Measurements from ENCODE around the gene SEC11A. TPM values are rescaled to one million over a fixed set of nuclear protein-coding genes. Genes with fewer than 3 reads are reported as not detected.

The SEC11A gene
- total RNA-seq, 3 donors from 2014 or later (not counting 1 experiment from before 2014, with no cell fraction given) = 78.7 to 89.3 (median 81.8) TPM

DNA sequence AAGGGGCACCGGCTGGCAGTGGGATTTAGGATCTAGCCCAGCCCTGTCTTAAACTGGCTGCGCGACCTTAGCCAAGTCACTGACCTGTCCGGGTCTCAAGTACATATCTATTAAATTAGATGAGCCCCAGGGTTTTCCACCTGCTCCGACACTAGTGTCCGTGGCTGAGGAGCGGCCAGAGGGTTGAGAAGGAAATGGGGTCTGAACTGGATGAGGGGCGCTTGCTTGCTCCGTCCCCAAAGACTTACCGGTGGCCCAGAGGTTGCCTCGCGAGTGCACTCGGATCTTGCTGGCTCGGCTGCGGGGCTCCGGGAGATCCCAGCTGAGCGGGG lies 58.2 kb downstream of the SEC11A start:
- DNase-seq (no peak), ATAC-seq (no peak)
- H3K27ac ChIP-seq (ENCODE audit: low read length) = no peak overlapping the region
- peaks cover 36% of the 10 kb centered on the region for H3K4me1 ChIP-seq (ENCODE audit: control insufficient read depth, insufficient read depth, low read length)
- Mint-ChIP-seq H3K27me3 (ENCODE audit: low read depth in 2 of 2) (no peaks in the 10 kb centered on the region), H3K27ac (peak overlapping the region; percentile 41 to 76), H3K9me3 (no peaks in the 10 kb centered on the region), H3K4me3 (peak overlapping the region; percentile 80), H3K4me1 (peaks cover 39 to 51% of the 10 kb centered on the region in 2 donors), H3K36me3 (no peaks in the 10 kb centered on the region)
- no peaks in the 10 kb centered on the region for H3K36me3 ChIP-seq (ENCODE audit: control insufficient read depth, insufficient read depth, low read length)
- intact Hi-C loops (cut with micrococcal nuclease) = loop anchor here (2.0 kb wide), 1 partner anchor 59 kb away; the partner anchor contains the start of gene SEC11A
- H3K27me3 ChIP-seq (ENCODE audit: control insufficient read depth, insufficient read depth, low read length) = no peaks in the 10 kb centered on the region
- 33% methylated on average over 17 of the region's 17 CpGs for whole genome bisulfite sequencing (ENCODE audit: insufficient coverage)
- no peaks in the 10 kb centered on the region for H3K9me3 ChIP-seq (ENCODE audit: control insufficient read depth, insufficient read depth, low read length)
- no peak for TF ChIP-seq CTCF (IDR thresholded peaks at IDR 0.05)
- H3K4me3 ChIP-seq (ENCODE audit: low read length) = peak overlapping the region; percentile 43

DNA sequence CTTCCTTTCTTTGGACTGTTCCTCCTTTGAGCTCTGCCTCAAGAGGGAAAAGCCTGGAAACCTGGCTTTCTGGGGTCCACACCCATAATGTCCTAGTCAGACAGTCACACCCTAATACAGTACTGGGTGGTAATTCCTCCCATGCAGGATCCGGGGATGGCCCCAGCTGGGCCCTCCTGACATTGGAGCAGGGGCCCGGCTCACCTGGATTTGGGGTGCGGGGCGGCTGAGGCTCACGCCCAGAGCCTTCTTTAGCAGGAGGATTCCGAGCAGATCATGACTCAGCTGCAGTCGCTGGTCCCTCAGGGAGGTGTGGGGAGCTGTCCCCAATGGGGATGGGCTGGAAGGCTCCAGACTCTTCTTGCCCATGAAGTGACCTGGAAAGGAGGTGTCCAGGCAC lies 59.0 kb downstream of the SEC11A start:
- no peak overlapping the region for H3K27ac ChIP-seq (ENCODE audit: low read length)
- H3K4me3 ChIP-seq (ENCODE audit: low read length) = no peak overlapping the region
- DNase-seq (no peak), ATAC-seq (no peak)
- no peaks in the 10 kb centered on the region for H3K27me3 ChIP-seq (ENCODE audit: control insufficient read depth, insufficient read depth, low read length)
- Mint-ChIP-seq H3K36me3 (no peaks in the 10 kb centered on the region), H3K4me1 (peaks cover 39 to 57% of the 10 kb centered on the region in 2 donors), H3K27me3 (ENCODE audit: low read depth in 2 of 2) (no peaks in the 10 kb centered on the region), H3K27ac (peak overlapping the region in 1 of 2 donors; percentile 76), H3K9me3 (no peaks in the 10 kb centered on the region), H3K4me3 (peak overlapping the region; percentile 80)
- 98% methylated on average over 7 of the region's 7 CpGs for WGBS (ENCODE audit: insufficient coverage)
- peaks cover 37% of the 10 kb centered on the region for H3K4me1 ChIP-seq (ENCODE audit: control insufficient read depth, insufficient read depth, low read length)
- peaks cover 4% of the 10 kb centered on the region for H3K36me3 ChIP-seq (ENCODE audit: control insufficient read depth, insufficient read depth, low read length)
- intact Hi-C loops (cut with micrococcal nuclease) = no loop called here
- no peaks in the 10 kb centered on the region for H3K9me3 ChIP-seq (ENCODE audit: control insufficient read depth, insufficient read depth, low read length)
- no peak for TF ChIP-seq CTCF (IDR thresholded peaks at IDR 0.05)

DNA sequence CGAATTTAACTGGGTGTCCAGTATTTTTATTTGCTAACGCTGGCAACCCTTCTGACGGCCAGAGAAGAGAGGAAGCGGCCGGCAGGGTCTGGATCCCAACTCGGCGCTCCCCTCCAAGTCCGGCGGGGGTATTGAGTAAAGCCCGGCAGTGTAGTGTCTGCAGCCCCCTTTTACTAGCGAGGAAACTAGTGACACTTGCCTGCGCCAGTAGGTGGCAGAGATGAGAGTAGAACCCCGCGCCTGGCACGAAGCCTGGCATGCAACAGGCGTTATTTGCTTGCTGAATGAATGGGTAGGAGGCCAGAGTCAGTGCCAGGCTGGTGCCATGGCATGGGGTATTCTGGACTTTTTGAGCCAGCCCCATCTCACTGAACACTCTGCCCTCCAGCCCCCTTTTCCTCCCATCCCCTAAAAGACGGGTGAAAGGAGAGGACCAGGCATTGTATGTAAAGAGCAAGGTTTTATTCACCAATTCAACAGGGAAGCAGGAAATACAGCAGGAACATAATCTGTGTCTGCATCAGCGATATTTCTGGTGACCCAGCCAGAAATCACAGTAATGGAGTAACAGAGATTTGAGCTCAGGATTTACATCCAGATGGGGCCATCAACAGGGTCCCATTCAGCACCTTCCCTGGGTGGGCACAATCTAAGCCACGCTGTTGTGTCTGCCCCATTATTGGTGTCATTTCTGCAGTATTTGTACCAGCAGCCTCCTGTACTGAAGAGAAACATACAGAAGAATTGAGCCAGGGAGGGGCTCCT lies 61.1 kb downstream of the SEC11A start:
- Mint-ChIP-seq H3K4me1 (peaks cover 33 to 54% of the 10 kb centered on the region in 2 donors), H3K36me3 (no peaks in the 10 kb centered on the region)
- intact Hi-C loops (cut with micrococcal nuclease) = loop anchor here (1.0 to 2.0 kb wide), 4 partner anchors 24 to 224 kb away; partner anchors contain the start of genes ZNF592 and ZSCAN2

More for the DNA sequence above, 61.1 kb downstream of the SEC11A start:
- Mint-ChIP-seq H3K4me3 (peak overlapping the region; percentile 96), H3K27me3 (ENCODE audit: low read depth in 2 of 2) (no peaks in the 10 kb centered on the region), H3K27ac (peak overlapping the region; percentile 91 to 95), H3K9me3 (no peaks in the 10 kb centered on the region)
- Histone ChIP-seq H3K27ac (ENCODE audit: low read length) (peak overlapping the region; percentile 68), H3K27me3 (ENCODE audit: control insufficient read depth, insufficient read depth, low read length) (no peaks in the 10 kb centered on the region), H3K4me1 (ENCODE audit: control insufficient read depth, insufficient read depth, low read length) (peaks cover 37% of the 10 kb centered on the region), H3K4me3 (ENCODE audit: low read length) (peak overlapping the region; percentile 76), H3K9me3 (ENCODE audit: control insufficient read depth, insufficient read depth, low read length) (no peaks in the 10 kb centered on the region), H3K36me3 (ENCODE audit: control insufficient read depth, insufficient read depth, low read length) (peaks cover 11% of the 10 kb centered on the region)
- WGBS (ENCODE audit: insufficient coverage) = 6% methylated on average over 19 of the region's 19 CpGs
- peak; percentile 54 to 88 for DNase-seq
- ATAC-seq = peak; percentile 33 to 49 (median 36)
- peak; percentile 68 for TF ChIP-seq CTCF (IDR thresholded peaks at IDR 0.05)

Data from natural killer cell (primary cell).